A673 (cell line): ENCODE results near the gene PWWP2B.

Experiments used
- EZH2 ChIP-seq: fragments of 200-600 bp; sonication (generic); IDR thresholded peaks from 2 replicates; pipeline ENCODE4 v1.6.1; 2017; ENCODE audit warnings: borderline replicate concordance, low read depth, mild to moderate bottlenecking, mixed read lengths, antibody characterized with exemption, low read length; ENCODE audit not compliant: poor library complexity, severe bottlenecking
- TF ChIP-seq, protein P1 (sequence below): fragments of 300-800, 200-600 bp; sonication (generic); conservative IDR thresholded peaks from 2 replicates; pipeline ENCODE4 v1.5.1; 2017; ENCODE audit warnings: low read depth, mild to moderate bottlenecking, antibody characterized with exemption, low read length, moderate library complexity, mixed read lengths

DNA sequence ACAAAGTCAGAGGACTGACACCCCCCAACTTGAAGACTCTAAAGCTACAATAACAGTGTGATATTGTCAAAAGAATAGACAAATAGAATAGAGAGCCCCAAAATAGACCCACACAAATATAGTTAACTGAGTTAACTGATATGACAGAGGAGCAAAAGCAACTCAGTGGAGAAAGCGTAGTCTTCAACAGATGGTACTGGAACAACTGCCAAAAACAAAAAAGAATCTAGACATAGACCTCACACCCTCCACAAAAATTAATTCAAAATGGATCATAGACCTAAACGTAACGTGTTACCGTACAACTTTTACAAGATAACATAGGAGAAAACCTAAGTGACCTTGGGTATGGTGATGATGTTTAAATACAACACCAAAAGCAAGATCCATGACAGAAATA is 28.6 kb upstream of the PWWP2B start:
- TF ChIP-seq, protein P1, sequence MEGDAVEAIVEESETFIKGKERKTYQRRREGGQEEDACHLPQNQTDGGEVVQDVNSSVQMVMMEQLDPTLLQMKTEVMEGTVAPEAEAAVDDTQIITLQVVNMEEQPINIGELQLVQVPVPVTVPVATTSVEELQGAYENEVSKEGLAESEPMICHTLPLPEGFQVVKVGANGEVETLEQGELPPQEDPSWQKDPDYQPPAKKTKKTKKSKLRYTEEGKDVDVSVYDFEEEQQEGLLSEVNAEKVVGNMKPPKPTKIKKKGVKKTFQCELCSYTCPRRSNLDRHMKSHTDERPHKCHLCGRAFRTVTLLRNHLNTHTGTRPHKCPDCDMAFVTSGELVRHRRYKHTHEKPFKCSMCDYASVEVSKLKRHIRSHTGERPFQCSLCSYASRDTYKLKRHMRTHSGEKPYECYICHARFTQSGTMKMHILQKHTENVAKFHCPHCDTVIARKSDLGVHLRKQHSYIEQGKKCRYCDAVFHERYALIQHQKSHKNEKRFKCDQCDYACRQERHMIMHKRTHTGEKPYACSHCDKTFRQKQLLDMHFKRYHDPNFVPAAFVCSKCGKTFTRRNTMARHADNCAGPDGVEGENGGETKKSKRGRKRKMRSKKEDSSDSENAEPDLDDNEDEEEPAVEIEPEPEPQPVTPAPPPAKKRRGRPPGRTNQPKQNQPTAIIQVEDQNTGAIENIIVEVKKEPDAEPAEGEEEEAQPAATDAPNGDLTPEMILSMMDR = no peak
- TF ChIP-seq EZH2 = no peak
